D721Med (cell line): ENCODE data around the gene MAN2C1.
"Not testable (repeated sequence)": the region's sequence is repeated elsewhere in the genome, so short reads cannot be mapped to it uniquely, and the experiment has no call there.

Source experiments
- DNase-seq: peaks from one replicate; pipeline ENCODE4 v3.0.0; 2011; ENCODE audit warnings: low spot score; ENCODE audit not compliant: insufficient read length
- FAIRE-seq: peaks from 2 replicates; lab custom pipeline; 2011; peaks lifted over from hg19 to GRCh38; lab: Jason Lieb, UNC
- TF ChIP-seq, protein P1 (sequence below): IDR thresholded peaks from 2 replicates; pipeline ENCODE4 v1.5.1; 2012; ENCODE audit warnings: mild to moderate bottlenecking, control low read depth; ENCODE audit not compliant: insufficient read depth; ENCODE audit errors: missing control alignments

Gene MAN2C1

GRCh38 chr15:75349851-75350588 is 18.4 kb downstream of the MAN2C1 start:
- DNase-seq = no peak
- FAIRE-seq = no peak
- TF ChIP-seq, protein P1, sequence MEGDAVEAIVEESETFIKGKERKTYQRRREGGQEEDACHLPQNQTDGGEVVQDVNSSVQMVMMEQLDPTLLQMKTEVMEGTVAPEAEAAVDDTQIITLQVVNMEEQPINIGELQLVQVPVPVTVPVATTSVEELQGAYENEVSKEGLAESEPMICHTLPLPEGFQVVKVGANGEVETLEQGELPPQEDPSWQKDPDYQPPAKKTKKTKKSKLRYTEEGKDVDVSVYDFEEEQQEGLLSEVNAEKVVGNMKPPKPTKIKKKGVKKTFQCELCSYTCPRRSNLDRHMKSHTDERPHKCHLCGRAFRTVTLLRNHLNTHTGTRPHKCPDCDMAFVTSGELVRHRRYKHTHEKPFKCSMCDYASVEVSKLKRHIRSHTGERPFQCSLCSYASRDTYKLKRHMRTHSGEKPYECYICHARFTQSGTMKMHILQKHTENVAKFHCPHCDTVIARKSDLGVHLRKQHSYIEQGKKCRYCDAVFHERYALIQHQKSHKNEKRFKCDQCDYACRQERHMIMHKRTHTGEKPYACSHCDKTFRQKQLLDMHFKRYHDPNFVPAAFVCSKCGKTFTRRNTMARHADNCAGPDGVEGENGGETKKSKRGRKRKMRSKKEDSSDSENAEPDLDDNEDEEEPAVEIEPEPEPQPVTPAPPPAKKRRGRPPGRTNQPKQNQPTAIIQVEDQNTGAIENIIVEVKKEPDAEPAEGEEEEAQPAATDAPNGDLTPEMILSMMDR = no peak

- not testable (repeated sequence) for FAIRE-seq, DNase-seq
These were observed 19.1 kb downstream of the MAN2C1 start for GRCh38 chr15:75349351-75349669.

- TF ChIP-seq, protein P1 = no peak
- DNase-seq = no peak
- FAIRE-seq = no peak
These were observed 19.7 kb downstream of the MAN2C1 start for GRCh38 chr15:75348562-75349350.

DNA sequence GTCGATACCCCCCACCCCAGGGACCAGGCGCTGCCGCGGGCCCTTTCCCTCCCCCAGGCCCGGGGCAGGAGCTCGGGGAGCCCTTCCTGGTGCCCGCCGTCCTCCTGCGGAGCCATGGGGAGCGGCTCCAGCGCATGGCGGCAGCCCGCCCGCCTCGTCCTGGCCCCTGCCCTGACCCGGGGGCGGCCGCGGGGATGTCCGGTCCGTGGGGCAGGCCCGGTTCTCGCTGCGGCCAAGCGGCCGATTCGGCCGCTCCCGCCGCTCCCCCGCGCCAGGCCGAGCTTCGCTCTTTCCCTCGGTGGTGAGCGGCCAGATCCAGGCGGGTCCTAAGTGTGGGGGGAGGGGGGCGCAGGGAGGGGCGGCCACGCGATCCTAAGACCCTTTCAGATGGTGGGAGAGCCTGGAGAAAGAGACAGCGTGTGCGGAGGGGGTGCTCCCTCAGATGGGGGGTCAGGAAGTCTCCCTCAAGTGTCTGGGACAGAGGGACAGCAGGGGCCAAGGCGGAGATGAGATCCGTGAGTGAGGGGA is 20.3 kb downstream of the MAN2C1 start:
- DNase-seq (no peak), FAIRE-seq (no peak)
- TF ChIP-seq, protein P1 = no peak

DNA sequence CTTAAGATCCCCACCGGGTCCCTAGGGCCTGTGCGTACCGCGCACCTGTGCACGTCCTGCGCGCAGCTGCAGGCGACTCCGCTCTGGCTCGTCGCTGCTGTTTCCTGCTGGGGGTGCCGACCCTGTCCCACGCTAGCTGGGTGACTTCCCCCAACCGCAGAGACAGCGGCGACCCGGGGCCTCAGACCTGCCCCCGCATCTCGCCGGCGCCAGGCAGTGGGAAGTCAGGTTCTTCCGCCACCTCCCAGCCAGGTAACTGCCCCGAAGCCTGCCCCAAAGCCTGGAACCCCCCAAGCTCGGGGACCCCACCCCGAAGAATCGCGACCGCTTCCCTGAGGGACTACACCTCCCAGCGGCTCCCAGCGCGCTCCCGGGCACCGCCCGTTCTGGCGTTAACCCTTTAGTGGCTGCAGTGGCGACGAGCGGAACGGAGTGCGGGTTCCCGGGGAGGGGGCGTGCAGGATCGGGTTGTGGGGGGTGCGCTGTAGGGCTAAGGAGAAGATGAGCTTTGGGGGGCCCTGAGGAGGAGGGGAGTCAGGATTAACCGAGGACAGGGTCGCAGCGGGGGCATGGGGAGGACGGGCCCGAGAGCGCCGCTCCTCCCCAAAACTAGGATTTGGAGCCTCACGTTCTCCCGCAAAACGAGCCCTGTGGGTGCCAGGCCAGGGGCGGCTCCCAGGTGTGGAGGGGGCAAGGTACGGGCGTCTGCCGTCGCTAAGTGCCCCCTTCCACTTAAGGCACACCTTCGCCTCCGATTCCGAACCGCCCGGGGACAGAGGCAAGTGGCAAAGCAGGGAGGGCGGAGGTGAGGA is 21.0 kb downstream of the MAN2C1 start:
- FAIRE-seq = no peak
- peak; percentile 81 for DNase-seq
- TF ChIP-seq, protein P1 = no peak

DNA sequence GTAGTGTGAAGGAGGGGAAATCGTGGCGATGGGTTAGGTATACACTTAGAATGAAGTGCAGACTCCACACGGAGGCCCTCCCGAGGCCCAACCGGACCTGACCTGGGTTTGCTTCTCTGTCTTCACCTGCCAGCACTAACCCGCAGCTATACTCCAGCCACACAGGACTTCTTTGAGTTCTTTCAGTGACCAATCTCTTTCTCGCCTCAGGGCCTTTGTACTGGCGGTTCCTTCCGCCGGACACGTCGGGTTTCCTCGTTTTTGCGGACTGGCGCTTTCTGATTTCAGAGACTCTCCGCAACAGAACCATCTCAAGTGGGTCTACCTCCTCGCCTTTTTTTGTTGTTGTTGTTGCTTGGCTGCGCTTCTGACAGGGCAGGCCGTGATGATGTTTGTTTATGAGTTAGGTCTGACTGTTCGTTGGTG is 21.6 kb downstream of the MAN2C1 start, which contains the start of gene NEIL1:
TSS of gene NEIL1 (plus strand) at position 244 of the 426 bp plus-strand sequence. CDS start 1,867 bp downstream, outside the sequence.
- FAIRE-seq = no peak
- TF ChIP-seq, protein P1 = no peak
- no peak for DNase-seq

GRCh38 chr15:75343953-75344352 is 24.5 kb downstream of the MAN2C1 start:
- FAIRE-seq, DNase-seq: not testable (repeated sequence)
